Vagina (tissue), 2 donors: ENCODE results near the gene TIMELESS.

Source experiments
- POLR2A ChIP-seq, 2 donors: fragments of 450-650 bp; IDR thresholded peaks; one replicate each; pipeline ENCODE4 v1.6.1; 2017; ENCODE audit warnings: antibody characterized with exemption in 2 of 2, mild to moderate bottlenecking in 2 of 2, moderate library complexity in 2 of 2
- TF ChIP-seq, protein P1 (sequence below), 3 experiments: fragments of 450-650 bp in 2 of 3; fragments of 200-600 bp in 1 of 3; sonication (generic) in 1 of 3; IDR thresholded peaks; one replicate each; pipeline ENCODE4 v1.5.1; 2017 to 2019; ENCODE audit warnings: antibody characterized with exemption in 3 of 3, mild to moderate bottlenecking in 2 of 3, moderate library complexity in 2 of 3

DNA sequence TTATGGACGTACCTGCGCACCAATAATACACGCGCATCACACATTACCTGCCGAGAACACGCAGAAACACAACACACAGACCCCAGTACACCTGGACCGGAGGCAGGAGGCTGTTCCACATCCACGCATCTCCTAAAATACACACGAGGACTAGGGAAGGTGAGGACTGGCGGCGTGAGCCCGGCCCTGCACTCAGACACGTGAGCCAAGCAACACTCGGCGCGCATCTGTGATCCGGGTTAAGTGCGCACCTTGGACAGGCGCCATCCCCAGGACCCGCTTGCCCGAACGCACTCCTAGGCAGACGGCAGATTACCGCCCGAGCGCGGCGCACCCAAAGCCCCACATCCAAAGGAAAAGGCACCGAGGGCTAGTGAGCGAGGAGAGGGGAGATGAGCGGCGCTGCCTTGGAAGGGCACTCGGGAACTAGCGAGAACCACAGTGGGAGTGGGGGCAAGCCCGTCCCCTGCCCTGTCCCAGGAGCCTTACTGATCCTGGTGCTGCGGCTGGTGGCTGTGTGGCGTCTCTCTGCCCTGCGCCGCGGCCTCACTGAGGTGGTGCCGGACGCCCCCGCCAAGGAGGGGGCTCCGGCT lies 38.3 kb upstream of the TIMELESS start:
- TF ChIP-seq, protein P1, sequence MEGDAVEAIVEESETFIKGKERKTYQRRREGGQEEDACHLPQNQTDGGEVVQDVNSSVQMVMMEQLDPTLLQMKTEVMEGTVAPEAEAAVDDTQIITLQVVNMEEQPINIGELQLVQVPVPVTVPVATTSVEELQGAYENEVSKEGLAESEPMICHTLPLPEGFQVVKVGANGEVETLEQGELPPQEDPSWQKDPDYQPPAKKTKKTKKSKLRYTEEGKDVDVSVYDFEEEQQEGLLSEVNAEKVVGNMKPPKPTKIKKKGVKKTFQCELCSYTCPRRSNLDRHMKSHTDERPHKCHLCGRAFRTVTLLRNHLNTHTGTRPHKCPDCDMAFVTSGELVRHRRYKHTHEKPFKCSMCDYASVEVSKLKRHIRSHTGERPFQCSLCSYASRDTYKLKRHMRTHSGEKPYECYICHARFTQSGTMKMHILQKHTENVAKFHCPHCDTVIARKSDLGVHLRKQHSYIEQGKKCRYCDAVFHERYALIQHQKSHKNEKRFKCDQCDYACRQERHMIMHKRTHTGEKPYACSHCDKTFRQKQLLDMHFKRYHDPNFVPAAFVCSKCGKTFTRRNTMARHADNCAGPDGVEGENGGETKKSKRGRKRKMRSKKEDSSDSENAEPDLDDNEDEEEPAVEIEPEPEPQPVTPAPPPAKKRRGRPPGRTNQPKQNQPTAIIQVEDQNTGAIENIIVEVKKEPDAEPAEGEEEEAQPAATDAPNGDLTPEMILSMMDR (IDR thresholded peaks at IDR 0.05): no peak
- no peak for TF ChIP-seq POLR2A (IDR thresholded peaks at IDR 0.05)
